ENCODE results near the gene RNF125.

Gene RNF125

GRCh38 chr18:32048507-32049091 is 30.0 kb downstream of the RNF125 start:
- TF ChIP-seq CTCF (IDR thresholded peaks at IDR 0.05; ENCODE audit: insufficient read depth, low read depth, low read length, missing control alignments), result no peak

GRCh38 chr18:32049393-32050171 is 31.0 kb downstream of the RNF125 start:
- no peak overlapping the region for H3K4me3 ChIP-seq (ENCODE audit: low read depth, low read length)
- peak; percentile 47 for DNase-seq (ENCODE audit: low read depth)
- no peak for TF ChIP-seq CTCF (IDR thresholded peaks at IDR 0.05; ENCODE audit: insufficient read depth, low read depth, low read length, missing control alignments)

More at GRCh38 chr18:32048507-32049091, 30.0 kb downstream of the RNF125 start:
- DNase-seq (ENCODE audit: low read depth), result peak; percentile 33
- no peak overlapping the region for H3K4me3 ChIP-seq (ENCODE audit: low read depth, low read length)

GRCh38 chr18:32056613-32057358 is 38.2 kb downstream of the RNF125 start:
- H3K4me3 ChIP-seq (ENCODE audit: low read depth, low read length), result no peak overlapping the region
- TF ChIP-seq CTCF (IDR thresholded peaks at IDR 0.05; ENCODE audit: insufficient read depth, low read depth, low read length, missing control alignments), result no peak
- DNase-seq (ENCODE audit: low read depth), result no peak

- H3K4me3 ChIP-seq (ENCODE audit: low read depth, low read length), result no peak overlapping the region
- no peak for DNase-seq (ENCODE audit: low read depth)
- TF ChIP-seq CTCF (IDR thresholded peaks at IDR 0.05; ENCODE audit: insufficient read depth, low read depth, low read length, missing control alignments), result no peak
Observed at GRCh38 chr18:32057624-32058165, 39.1 kb downstream of the RNF125 start.

- no peak for TF ChIP-seq CTCF (IDR thresholded peaks at IDR 0.05; ENCODE audit: insufficient read depth, low read depth, low read length, missing control alignments)
- DNase-seq (ENCODE audit: low read depth), result no peak
- H3K4me3 ChIP-seq (ENCODE audit: low read depth, low read length), result no peak overlapping the region
Observed at GRCh38 chr18:32060026-32060425, 41.4 kb downstream of the RNF125 start.

GRCh38 chr18:32067375-32068167 is 48.9 kb downstream of the RNF125 start:
- no peak for DNase-seq (ENCODE audit: low read depth)
- TF ChIP-seq CTCF (IDR thresholded peaks at IDR 0.05; ENCODE audit: insufficient read depth, low read depth, low read length, missing control alignments), result no peak
- no peak overlapping the region for H3K4me3 ChIP-seq (ENCODE audit: low read depth, low read length)
